HepG2 (cell line): ENCODE data around the gene F7. TPM values are rescaled to one million over a fixed set of nuclear protein-coding genes. Genes with fewer than 3 reads are reported as not detected.
A peak's percentile ranks its signal among the peaks of the same experiment; 100 is the strongest.

Experiments
- KAT7 ChIP-seq: IDR thresholded peaks from 2 replicates; pipeline ENCODE4 v1.6.1; 2018; ENCODE audit warnings: borderline replicate concordance, missing compliant biosample characterization
- MTA1 ChIP-seq: sonication (generic); formaldehyde crosslinking; IDR thresholded peaks from 2 replicates; pipeline ENCODE4 v1.4.0; 2020; ENCODE audit warnings: missing genetic modification reagents, mild to moderate bottlenecking, borderline replicate concordance
- NCOA5 ChIP-seq: sonication (generic); formaldehyde crosslinking; IDR thresholded peaks from 2 replicates; pipeline ENCODE4 v1.4.0; 2020; ENCODE audit warnings: missing genetic modification reagents
- PATZ1 ChIP-seq: sonication (generic); formaldehyde crosslinking; IDR thresholded peaks from 2 replicates; pipeline ENCODE4 v1.4.0; 2020; ENCODE audit warnings: missing genetic modification reagents
- PHB2 ChIP-seq: fragments of 450-650 bp; IDR thresholded peaks from 2 replicates; pipeline ENCODE4 v1.6.1; 2018; ENCODE audit not compliant: partially characterized antibody
- POLR2AphosphoS2 ChIP-seq: IDR thresholded peaks from 2 replicates; pipeline ENCODE4 v1.6.1; 2011; ENCODE audit warnings: low read depth, low read length, improper control_type of control experiment
- SP2 ChIP-seq: sonication (generic); formaldehyde crosslinking; IDR thresholded peaks from 2 replicates; pipeline ENCODE4 v1.5.1; 2020; ENCODE audit warnings: mild to moderate bottlenecking, missing genetic modification reagents
- SRSF9 ChIP-seq: fragments of 200-400 bp; formaldehyde crosslinking; IDR thresholded peaks from 2 replicates; pipeline ENCODE4 v1.6.1; 2018; ENCODE audit warnings: borderline replicate concordance, mild to moderate bottlenecking, low read depth, low read length; ENCODE audit not compliant: insufficient read depth, poor library complexity, severe bottlenecking
- ZFP36L2 ChIP-seq: sonication (generic); formaldehyde crosslinking; IDR thresholded peaks from 2 replicates; pipeline ENCODE4 v1.4.0; 2020; ENCODE audit warnings: missing genetic modification reagents
- ZNF160 ChIP-seq: sonication (generic); formaldehyde crosslinking; IDR thresholded peaks from 2 replicates; pipeline ENCODE4 v1.8.0; 2022; ENCODE audit warnings: mild to moderate bottlenecking, inconsistent platforms, missing genetic modification reagents
- ZNF383 ChIP-seq: sonication (generic); formaldehyde crosslinking; IDR thresholded peaks from 2 replicates; pipeline ENCODE4 v1.4.0; 2020; ENCODE audit warnings: missing genetic modification reagents, mild to moderate bottlenecking, borderline replicate concordance
- ZNF569 ChIP-seq: sonication (generic); formaldehyde crosslinking; IDR thresholded peaks from 2 replicates; pipeline ENCODE4 v1.5.0; 2020; ENCODE audit warnings: mild to moderate bottlenecking, missing genetic modification reagents, moderate library complexity, borderline replicate concordance
- polyA plus RNA-seq, 8 experiments: library from polyadenylated mRNA; depleted of rRNA in 3 of 8; stranded (reverse) in 7 of 8; unstranded in 1 of 8; fragments of >200 nt; fragmentation: Illumina TruSeq in 4 of 8; extraction: Trizol in 4 of 8; gene quantifications; 2 replicates each; pipeline versions ENCODE4 v1.2.1 to v1.2.3, GENCODE V29; 2011 to 2016; ENCODE audit warnings: low read depth in 4 of 8, missing spikeins in 1 of 8, mixed read lengths in 1 of 8; ENCODE audit not compliant: insufficient read depth in 1 of 8
- total RNA-seq, 5 experiments: library from RNA; depleted of rRNA; stranded (reverse); fragments of >200 nt; fragmentation: Illumina TruSeq; extraction: Trizol; gene quantifications; 2 replicates each; pipeline ENCODE4 v1.2.3, GENCODE V29; 2016; ENCODE audit warnings: low read depth in 1 of 5
- TF ChIP-seq, protein P1 (sequence below): sonication (generic); formaldehyde crosslinking; IDR thresholded peaks from 2 replicates; pipeline ENCODE4 v1.5.0; 2020; ENCODE audit warnings: mild to moderate bottlenecking, missing genetic modification reagents, borderline replicate concordance
- TF ChIP-seq, protein P2 (sequence below): sonication (generic); formaldehyde crosslinking; IDR thresholded peaks from 2 replicates; pipeline ENCODE4 v1.9.0; 2021; ENCODE audit warnings: missing genetic modification reagents, borderline replicate concordance

Gene F7
- total and polyA plus RNA-seq, 2 of the 13 experiments (the other 11 are each of a cell fraction or from before 2014, with no cell fraction given) = 12.6 to 26.5 TPM

- TF ChIP-seq, protein P1, sequence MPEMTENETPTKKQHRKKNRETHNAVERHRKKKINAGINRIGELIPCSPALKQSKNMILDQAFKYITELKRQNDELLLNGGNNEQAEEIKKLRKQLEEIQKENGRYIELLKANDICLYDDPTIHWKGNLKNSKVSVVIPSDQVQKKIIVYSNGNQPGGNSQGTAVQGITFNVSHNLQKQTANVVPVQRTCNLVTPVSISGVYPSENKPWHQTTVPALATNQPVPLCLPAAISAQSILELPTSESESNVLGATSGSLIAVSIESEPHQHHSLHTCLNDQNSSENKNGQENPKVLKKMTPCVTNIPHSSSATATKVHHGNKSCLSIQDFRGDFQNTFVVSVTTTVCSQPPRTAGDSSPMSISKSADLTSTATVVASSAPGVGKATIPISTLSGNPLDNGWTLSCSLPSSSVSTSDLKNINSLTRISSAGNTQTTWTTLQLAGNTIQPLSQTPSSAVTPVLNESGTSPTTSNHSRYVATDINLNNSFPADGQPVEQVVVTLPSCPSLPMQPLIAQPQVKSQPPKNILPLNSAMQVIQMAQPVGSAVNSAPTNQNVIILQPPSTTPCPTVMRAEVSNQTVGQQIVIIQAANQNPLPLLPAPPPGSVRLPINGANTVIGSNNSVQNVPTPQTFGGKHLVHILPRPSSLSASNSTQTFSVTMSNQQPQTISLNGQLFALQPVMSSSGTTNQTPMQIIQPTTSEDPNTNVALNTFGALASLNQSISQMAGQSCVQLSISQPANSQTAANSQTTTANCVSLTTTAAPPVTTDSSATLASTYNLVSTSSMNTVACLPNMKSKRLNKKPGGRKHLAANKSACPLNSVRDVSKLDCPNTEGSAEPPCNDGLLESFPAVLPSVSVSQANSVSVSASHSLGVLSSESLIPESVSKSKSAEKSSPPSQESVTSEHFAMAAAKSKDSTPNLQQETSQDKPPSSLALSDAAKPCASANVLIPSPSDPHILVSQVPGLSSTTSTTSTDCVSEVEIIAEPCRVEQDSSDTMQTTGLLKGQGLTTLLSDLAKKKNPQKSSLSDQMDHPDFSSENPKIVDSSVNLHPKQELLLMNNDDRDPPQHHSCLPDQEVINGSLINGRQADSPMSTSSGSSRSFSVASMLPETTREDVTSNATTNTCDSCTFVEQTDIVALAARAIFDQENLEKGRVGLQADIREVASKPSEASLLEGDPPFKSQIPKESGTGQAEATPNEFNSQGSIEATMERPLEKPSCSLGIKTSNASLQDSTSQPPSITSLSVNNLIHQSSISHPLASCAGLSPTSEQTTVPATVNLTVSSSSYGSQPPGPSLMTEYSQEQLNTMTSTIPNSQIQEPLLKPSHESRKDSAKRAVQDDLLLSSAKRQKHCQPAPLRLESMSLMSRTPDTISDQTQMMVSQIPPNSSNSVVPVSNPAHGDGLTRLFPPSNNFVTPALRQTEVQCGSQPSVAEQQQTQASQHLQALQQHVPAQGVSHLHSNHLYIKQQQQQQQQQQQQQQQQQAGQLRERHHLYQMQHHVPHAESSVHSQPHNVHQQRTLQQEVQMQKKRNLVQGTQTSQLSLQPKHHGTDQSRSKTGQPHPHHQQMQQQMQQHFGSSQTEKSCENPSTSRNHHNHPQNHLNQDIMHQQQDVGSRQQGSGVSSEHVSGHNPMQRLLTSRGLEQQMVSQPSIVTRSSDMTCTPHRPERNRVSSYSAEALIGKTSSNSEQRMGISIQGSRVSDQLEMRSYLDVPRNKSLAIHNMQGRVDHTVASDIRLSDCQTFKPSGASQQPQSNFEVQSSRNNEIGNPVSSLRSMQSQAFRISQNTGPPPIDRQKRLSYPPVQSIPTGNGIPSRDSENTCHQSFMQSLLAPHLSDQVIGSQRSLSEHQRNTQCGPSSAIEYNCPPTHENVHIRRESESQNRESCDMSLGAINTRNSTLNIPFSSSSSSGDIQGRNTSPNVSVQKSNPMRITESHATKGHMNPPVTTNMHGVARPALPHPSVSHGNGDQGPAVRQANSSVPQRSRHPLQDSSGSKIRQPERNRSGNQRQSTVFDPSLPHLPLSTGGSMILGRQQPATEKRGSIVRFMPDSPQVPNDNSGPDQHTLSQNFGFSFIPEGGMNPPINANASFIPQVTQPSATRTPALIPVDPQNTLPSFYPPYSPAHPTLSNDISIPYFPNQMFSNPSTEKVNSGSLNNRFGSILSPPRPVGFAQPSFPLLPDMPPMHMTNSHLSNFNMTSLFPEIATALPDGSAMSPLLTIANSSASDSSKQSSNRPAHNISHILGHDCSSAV (CRISPR knock-in tag) = no peak
- TF ChIP-seq NCOA5 (CRISPR knock-in tag) = no peak
- no peak for TF ChIP-seq PATZ1 (CRISPR knock-in tag)
- no peak for TF ChIP-seq SP2 (CRISPR knock-in tag)
- TF ChIP-seq SRSF9 = no peak
- peak; percentile 48; the same call in 1 of the 2 replicates for TF ChIP-seq MTA1 (CRISPR knock-in tag)
- no peak for TF ChIP-seq ZNF160 (CRISPR knock-in tag)
- TF ChIP-seq ZNF383 (CRISPR knock-in tag) = 0 out of 2 replicates have a peak, but pooled peaks have one; percentile 16
- no peak for TF ChIP-seq ZFP36L2 (CRISPR knock-in tag)
- TF ChIP-seq, protein P2, sequence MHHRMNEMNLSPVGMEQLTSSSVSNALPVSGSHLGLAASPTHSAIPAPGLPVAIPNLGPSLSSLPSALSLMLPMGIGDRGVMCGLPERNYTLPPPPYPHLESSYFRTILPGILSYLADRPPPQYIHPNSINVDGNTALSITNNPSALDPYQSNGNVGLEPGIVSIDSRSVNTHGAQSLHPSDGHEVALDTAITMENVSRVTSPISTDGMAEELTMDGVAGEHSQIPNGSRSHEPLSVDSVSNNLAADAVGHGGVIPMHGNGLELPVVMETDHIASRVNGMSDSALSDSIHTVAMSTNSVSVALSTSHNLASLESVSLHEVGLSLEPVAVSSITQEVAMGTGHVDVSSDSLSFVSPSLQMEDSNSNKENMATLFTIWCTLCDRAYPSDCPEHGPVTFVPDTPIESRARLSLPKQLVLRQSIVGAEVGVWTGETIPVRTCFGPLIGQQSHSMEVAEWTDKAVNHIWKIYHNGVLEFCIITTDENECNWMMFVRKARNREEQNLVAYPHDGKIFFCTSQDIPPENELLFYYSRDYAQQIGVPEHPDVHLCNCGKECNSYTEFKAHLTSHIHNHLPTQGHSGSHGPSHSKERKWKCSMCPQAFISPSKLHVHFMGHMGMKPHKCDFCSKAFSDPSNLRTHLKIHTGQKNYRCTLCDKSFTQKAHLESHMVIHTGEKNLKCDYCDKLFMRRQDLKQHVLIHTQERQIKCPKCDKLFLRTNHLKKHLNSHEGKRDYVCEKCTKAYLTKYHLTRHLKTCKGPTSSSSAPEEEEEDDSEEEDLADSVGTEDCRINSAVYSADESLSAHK = no peak
- no peak for TF ChIP-seq POLR2AphosphoS2
- no peak for TF ChIP-seq PHB2
- TF ChIP-seq KAT7 (CRISPR knock-in tag) = no peak
- TF ChIP-seq ZNF569 (CRISPR knock-in tag) = no peak
Observed at GRCh38 chr13:113149711-113150549, 44.3 kb downstream of the F7 start (continued).
